WTC11 (cell line): Measurements from ENCODE around the gene HEBP1.

Source experiments
- CREB1 ChIP-seq: sonication (generic); formaldehyde crosslinking; IDR thresholded peaks from 2 replicates; pipeline ENCODE4 v1.8.0; 2023; ENCODE audit warnings: mild to moderate bottlenecking, missing genetic modification reagents
- CTCF ChIP-seq: fragments of 200-600 bp; IDR thresholded peaks from 2 replicates; pipeline ENCODE4 v1.8.0; 2022; ENCODE audit warnings: antibody characterized with exemption
- ZNF232 ChIP-seq: sonication (generic); formaldehyde crosslinking; IDR thresholded peaks from 2 replicates; pipeline ENCODE4 v1.8.0; 2022; ENCODE audit warnings: mild to moderate bottlenecking, missing genetic modification reagents

GRCh38 chr12:12943586-12944260 is 56.3 kb downstream of the HEBP1 start:
- TF ChIP-seq CREB1 (CRISPR knock-in tag) (no peak), ZNF232 (no peak), CTCF (no peak)
